Stomach smooth muscle (tissue), 2 donors: ENCODE data around the gene PLEKHJ1.

ENCODE experiments used
- H3K27ac ChIP-seq: one replicate; pipeline ENCODE4 v1.7.0; 2013; ENCODE audit warnings: mild to moderate bottlenecking, low read length, inconsistent platforms
- H3K27me3 ChIP-seq, 2 donors: one replicate each; pipeline ENCODE4 v1.7.0; 2013; ENCODE audit warnings: low read length in 2 of 2; ENCODE audit not compliant: insufficient read depth in 2 of 2, control insufficient read depth in 1 of 2
- H3K36me3 ChIP-seq, 2 donors: one replicate each; pipeline ENCODE4 v1.7.0; 2013; ENCODE audit warnings: low read length in 2 of 2; ENCODE audit not compliant: control insufficient read depth in 2 of 2, insufficient read depth in 2 of 2
- H3K4me1 ChIP-seq: one replicate; pipeline ENCODE4 v1.7.0; 2013; ENCODE audit warnings: low read length; ENCODE audit not compliant: control insufficient read depth, insufficient read depth
- H3K4me3 ChIP-seq, 2 donors: one replicate each; pipeline ENCODE4 v1.7.0; 2013; ENCODE audit warnings: low read length in 2 of 2
- H3K9ac ChIP-seq, 2 donors: one replicate each; pipeline ENCODE4 v1.7.0; 2013; ENCODE audit warnings: low read length in 2 of 2, mild to moderate bottlenecking in 1 of 2
- H3K9me3 ChIP-seq, 2 donors: one replicate each; pipeline ENCODE4 v1.7.0; 2013; ENCODE audit warnings: low read length in 2 of 2; ENCODE audit not compliant: control insufficient read depth in 2 of 2
- donor health status: healthy.
- donor health status: Pancreatic carcinoma.

PLEKHJ1 gene

GRCh38 chr19:2252797-2253105 is 16.6 kb upstream of the PLEKHJ1 start:
- Histone ChIP-seq H3K4me1 (peaks cover 35% of the 10 kb centered on the region), H3K36me3 (no peaks in the 10 kb centered on the region), H3K27me3 (peaks cover 32 to 45% of the 10 kb centered on the region in 2 donors), H3K27ac (no peak overlapping the region), H3K4me3 (peak overlapping the region in 1 of 2 donors; percentile 40), H3K9ac (no peak overlapping the region), H3K9me3 (no peaks in the 10 kb centered on the region)

- Histone ChIP-seq H3K36me3 (peaks cover 4% of the 10 kb centered on the region in 2 donors), H3K27ac (no peak overlapping the region), H3K9me3 (no peaks in the 10 kb centered on the region), H3K4me3 (peak overlapping the region in 1 of 2 donors; percentile 22), H3K27me3 (peaks cover 32 to 45% of the 10 kb centered on the region in 2 donors), H3K9ac (no peak overlapping the region), H3K4me1 (peaks cover 35% of the 10 kb centered on the region)
Measured at GRCh38 chr19:2252055-2252796, 16.1 kb upstream of the PLEKHJ1 start.

- H3K4me1 ChIP-seq = peaks cover 35% of the 10 kb centered on the region
- H3K4me3 ChIP-seq = peak overlapping the region in 1 of 2 donors; percentile 22
- peaks cover 10 to 12% of the 10 kb centered on the region in 2 donors for H3K36me3 ChIP-seq
- H3K9me3 ChIP-seq = no peaks in the 10 kb centered on the region
- peaks cover 32 to 45% of the 10 kb centered on the region in 2 donors for H3K27me3 ChIP-seq
- no peak overlapping the region for H3K27ac ChIP-seq
- no peak overlapping the region for H3K9ac ChIP-seq
Measured at GRCh38 chr19:2251106-2252054, 15.3 kb upstream of the PLEKHJ1 start.

GRCh38 chr19:2250766-2251105 is 14.6 kb upstream of the PLEKHJ1 start:
- H3K4me1 ChIP-seq = peaks cover 35% of the 10 kb centered on the region
- H3K9me3 ChIP-seq = no peaks in the 10 kb centered on the region
- no peak overlapping the region for H3K4me3 ChIP-seq
- peaks cover 13 to 18% of the 10 kb centered on the region in 2 donors for H3K36me3 ChIP-seq
- H3K27ac ChIP-seq = no peak overlapping the region
- no peak overlapping the region for H3K9ac ChIP-seq
- H3K27me3 ChIP-seq = peaks cover 32 to 45% of the 10 kb centered on the region in 2 donors

DNA sequence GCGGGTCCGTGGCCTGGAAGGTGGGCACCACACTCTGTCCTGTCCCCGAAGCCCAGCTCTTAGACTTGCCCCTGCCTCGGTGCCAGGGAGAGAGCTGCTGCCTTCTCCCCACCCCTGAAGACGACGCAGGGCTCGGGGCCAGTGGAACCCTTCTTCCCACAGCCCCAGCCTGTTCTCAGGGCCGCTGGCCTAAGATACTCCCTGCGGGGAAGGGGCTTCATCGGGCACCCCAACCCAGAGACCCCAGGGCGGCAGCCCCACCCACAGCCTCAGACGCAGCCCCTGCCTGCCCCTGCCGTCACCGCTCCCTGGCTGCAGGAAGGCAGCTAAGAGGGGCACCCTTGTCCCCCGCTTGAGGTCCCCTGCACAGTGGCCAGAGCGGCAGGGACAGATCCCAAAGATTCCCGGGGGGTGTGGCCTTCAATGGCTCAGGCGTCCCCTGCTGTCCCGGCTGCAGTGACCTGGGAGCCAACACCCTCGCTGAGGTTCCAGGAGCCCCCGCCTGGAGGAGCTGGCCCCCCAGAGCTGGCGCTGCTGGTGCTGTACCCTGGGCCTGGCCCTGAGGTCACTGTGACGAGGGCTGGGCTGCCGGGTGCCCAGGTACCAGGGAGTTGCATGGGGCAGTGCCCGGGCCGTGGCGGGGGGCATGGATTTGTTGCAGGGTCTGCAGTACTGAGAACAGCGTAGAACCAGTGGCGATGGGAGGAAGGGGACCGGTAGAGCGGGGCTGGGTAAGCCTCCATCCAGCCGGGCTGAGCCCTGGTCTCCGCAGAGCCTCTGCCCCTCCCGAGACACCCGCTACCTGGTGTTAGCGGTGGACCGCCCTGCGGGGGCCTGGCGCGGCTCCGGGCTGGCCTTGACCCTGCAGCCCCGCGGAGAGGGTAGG is 14.0 kb upstream of the PLEKHJ1 start:
- Histone ChIP-seq H3K4me1 (peaks cover 35% of the 10 kb centered on the region), H3K27me3 (peaks cover 32 to 45% of the 10 kb centered on the region in 2 donors), H3K27ac (no peak overlapping the region), H3K36me3 (peaks cover 19 to 24% of the 10 kb centered on the region in 2 donors), H3K9me3 (no peaks in the 10 kb centered on the region), H3K4me3 (no peak overlapping the region), H3K9ac (no peak overlapping the region)

DNA sequence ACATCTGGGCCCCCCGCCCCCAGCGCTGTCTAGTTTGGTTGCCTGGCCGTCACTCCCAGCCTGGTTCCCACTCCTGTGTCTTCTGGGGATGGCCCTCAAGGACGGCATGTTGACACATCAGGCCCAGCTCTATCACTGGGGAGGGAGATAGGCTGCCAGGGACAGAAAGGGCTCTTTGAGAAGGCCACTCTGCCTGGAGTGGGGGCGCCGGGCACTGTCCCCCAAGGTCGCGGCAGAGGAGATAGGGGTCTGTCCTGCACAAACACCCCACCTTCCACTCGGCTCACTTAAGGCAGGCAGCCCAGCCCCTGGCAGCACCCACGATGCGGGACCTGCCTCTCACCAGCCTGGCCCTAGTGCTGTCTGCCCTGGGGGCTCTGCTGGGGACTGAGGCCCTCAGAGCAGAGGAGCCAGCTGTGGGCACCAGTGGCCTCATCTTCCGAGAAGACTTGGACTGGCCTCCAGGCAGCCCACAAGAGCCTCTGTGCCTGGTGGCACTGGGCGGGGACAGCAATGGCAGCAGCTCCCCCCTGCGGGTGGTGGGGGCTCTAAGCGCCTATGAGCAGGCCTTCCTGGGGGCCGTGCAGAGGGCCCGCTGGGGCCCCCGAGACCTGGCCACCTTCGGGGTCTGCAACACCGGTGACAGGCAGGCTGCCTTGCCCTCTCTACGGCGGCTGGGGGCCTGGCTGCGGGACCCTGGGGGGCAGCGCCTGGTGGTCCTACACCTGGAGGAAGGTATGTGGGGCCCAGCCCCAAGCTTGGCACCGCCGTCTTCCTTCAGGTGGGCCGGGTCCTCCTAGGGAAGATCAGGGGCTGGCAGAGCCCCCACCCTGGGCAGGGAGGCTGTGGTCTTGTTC is 13.1 kb upstream of the PLEKHJ1 start, which contains the start of gene AMH:
AMH (plus strand) TSS at position 314 of the 857 bp plus-strand sequence; CDS start at position 324, 10 bp downstream.
- H3K9me3 ChIP-seq = no peaks in the 10 kb centered on the region
- H3K4me1 ChIP-seq = peaks cover 35% of the 10 kb centered on the region
- peaks cover 31 to 45% of the 10 kb centered on the region in 2 donors for H3K27me3 ChIP-seq

DNA sequence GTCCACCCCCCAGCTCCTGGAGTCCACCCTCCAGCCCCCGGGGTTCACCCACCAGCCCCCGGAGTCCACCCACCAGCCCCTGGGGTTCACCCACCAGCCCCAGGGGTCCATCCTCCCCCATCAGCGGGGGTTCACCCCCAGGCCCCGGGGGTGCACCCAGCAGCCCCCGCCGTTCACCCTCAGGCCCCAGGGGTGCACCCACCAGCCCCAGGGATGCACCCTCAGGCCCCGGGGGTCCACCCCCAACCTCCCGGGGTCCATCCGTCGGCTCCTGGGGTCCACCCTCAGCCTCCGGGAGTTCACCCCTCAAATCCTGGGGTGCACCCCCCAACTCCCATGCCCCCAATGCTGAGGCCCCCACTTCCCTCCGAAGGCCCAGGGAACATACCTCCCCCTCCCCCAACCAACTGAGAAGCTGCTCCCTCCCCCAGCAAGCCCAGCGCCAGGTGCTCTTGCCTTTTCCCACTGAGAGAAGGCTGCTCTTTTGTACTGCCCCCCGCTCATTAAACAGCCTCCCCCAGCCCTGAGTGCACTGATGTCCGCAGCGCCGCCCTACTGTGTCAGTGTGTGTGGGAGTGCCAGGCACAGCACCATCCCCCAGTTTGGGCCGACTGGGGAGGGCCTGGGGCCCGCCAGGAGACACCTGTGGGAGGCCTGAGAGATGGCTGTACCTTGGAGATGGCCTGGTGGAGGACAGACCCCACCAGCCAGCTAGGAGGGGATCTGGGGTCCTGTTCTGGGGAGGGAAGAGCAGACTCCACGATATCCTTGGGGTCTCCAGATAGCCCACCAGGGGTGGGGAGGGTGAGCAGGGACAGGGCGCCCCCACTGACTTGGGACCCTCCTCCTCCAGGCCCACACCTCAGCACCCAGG is 12.2 kb upstream of the PLEKHJ1 start:
- Histone ChIP-seq H3K9ac (no peak overlapping the region), H3K27ac (no peak overlapping the region), H3K36me3 (peaks cover 35 to 42% of the 10 kb centered on the region in 2 donors), H3K27me3 (peaks cover 24 to 40% of the 10 kb centered on the region in 2 donors), H3K4me3 (no peak overlapping the region), H3K4me1 (peaks cover 29% of the 10 kb centered on the region), H3K9me3 (no peaks in the 10 kb centered on the region)

More for the DNA sequence above, 13.1 kb upstream of the PLEKHJ1 start, which contains the start of gene AMH:
- Histone ChIP-seq H3K4me3 (no peak within 1 kb of the TSS), H3K9ac (no peak within 1 kb of the TSS), H3K27ac (no peak within 1 kb of the TSS), H3K36me3 (peaks cover 27 to 33% of the 10 kb centered on the region in 2 donors)

DNA sequence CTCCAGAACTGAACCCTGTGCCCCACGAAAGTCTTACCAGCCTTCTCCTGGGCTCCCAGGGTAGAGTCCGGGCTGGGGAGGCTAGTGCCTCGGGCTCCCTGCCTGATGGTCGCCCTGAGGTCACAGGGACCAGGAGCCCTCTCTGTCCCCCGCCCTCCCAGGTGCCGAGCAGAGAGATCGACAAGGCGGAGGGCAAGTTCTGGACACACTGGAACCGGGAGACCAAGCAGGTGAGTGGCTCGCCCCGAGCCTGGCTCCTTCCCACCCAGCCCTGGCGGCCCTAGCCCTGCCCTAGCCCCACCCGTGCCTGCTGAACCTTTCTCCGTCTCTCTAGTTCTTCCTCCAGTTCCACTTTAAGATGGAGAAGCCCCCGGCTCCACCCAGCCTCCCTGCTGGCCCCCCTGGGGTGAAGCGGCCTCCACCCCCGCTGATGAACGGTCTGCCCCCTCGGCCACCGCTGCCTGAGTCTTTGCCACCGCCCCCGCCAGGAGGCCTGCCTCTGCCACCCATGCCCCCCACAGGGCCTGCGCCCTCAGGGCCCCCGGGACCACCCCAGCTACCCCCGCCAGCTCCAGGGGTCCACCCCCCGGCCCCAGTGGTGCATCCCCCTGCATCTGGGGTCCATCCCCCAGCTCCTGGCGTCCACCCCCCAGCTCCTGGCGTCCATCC is 11.4 kb upstream of the PLEKHJ1 start:
- Histone ChIP-seq H3K9ac (no peak overlapping the region), H3K9me3 (no peaks in the 10 kb centered on the region), H3K27ac (no peak overlapping the region), H3K4me1 (peaks cover 21% of the 10 kb centered on the region), H3K27me3 (peaks cover 16 to 32% of the 10 kb centered on the region in 2 donors), H3K4me3 (no peak overlapping the region), H3K36me3 (peaks cover 39 to 45% of the 10 kb centered on the region in 2 donors)
